ENCODE measurements around the gene RSPRY1. TPM values are rescaled to one million over a fixed set of nuclear protein-coding genes. Genes with fewer than 3 reads are reported as not detected.

RSPRY1 gene
- total RNA-seq, 4 donors from 2014 or later = 13.7 to 27.2 (median 23.1) TPM

DNA sequence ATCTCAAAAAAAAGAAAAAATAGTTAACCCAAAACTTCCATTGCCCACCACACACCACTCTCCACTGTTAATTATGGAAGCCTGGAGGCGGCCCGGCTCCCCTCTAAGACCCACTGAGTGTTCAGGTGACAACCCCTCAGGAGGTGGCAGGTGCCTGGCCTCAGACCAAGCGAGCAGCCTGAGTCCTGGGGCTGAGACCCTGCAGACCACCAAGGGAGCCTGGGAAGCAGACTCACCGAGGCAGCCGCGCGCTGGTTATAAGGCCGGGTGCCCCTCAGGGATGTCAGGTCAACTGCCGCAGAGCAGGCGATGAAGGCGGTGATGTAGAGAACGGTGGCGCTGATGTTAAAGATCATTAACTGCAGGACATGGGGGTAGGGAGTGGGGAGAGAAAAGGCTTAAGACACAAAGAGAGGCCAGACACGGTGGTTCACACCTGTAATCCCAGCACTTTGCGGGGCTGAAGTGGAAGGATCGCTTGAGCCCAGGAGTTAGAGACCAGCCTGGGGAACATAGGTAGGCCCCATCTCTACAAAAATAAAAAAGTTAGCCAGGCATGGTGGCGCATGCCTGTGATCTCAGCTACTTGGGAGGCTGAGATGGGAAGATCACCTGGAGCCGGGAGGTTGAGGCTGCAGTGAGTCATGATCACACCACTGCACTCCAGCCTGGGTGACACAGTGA lies 72.2 kb downstream of the RSPRY1 start:
- Histone ChIP-seq H3K27ac (peak overlapping the region in 1 of 4 donors; percentile 82), H3K27me3 (no peaks in the 10 kb centered on the region), H3K4me1 (peaks cover 12 to 94% (median 27%) of the 10 kb centered on the region in 3 donors), H3K9me3 (no peaks in the 10 kb centered on the region), H3K36me3 (peaks cover 0 to 52% (median 0%) of the 10 kb centered on the region in 3 donors), H3K4me3 (no peak overlapping the region)
- WGBS, 2 donors = 93 to 95% methylated on average over 6 to 17 of the region's 18 CpGs
- no peak for TF ChIP-seq POLR2A (IDR thresholded peaks at IDR 0.05)
- TF ChIP-seq, protein P1, sequence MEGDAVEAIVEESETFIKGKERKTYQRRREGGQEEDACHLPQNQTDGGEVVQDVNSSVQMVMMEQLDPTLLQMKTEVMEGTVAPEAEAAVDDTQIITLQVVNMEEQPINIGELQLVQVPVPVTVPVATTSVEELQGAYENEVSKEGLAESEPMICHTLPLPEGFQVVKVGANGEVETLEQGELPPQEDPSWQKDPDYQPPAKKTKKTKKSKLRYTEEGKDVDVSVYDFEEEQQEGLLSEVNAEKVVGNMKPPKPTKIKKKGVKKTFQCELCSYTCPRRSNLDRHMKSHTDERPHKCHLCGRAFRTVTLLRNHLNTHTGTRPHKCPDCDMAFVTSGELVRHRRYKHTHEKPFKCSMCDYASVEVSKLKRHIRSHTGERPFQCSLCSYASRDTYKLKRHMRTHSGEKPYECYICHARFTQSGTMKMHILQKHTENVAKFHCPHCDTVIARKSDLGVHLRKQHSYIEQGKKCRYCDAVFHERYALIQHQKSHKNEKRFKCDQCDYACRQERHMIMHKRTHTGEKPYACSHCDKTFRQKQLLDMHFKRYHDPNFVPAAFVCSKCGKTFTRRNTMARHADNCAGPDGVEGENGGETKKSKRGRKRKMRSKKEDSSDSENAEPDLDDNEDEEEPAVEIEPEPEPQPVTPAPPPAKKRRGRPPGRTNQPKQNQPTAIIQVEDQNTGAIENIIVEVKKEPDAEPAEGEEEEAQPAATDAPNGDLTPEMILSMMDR (IDR thresholded peaks at IDR 0.05) = no peak
- intact Hi-C loops (cut with DNase I) = no loop called here
- DNase-seq = no peak

DNA sequence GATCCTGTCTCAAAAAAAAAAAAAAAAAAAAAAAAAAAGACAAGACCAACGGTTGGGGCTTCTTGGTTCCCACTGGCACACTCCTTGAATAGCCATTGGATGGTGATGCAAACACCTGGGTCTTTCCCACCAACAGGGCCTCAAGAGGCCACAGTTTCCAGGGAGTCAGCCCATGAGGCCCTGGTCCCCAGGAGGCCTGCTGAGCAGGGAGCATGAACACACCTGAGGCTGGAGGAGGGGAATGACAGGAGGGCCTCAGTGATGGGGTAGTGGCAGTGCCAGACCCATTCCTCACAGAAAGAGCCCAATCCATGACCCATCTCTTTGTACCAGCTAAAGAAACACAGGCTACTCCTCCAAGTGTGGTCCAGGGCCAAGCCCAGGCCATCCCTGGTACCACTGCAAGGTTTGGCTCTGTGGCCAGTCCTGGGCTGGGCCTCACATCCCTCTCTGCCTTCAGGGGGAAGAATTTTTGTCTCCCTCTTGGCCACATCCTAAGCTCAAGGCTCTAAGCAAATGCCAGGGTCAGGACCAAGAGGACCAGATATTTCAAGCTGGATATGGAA lies 72.9 kb downstream of the RSPRY1 start:
- 64 to 67% methylated on average over 1 of the region's 1 CpG for WGBS, 2 donors
- peak overlapping the region in 2 of 4 donors; percentile 19 to 87 for H3K27ac ChIP-seq

DNA sequence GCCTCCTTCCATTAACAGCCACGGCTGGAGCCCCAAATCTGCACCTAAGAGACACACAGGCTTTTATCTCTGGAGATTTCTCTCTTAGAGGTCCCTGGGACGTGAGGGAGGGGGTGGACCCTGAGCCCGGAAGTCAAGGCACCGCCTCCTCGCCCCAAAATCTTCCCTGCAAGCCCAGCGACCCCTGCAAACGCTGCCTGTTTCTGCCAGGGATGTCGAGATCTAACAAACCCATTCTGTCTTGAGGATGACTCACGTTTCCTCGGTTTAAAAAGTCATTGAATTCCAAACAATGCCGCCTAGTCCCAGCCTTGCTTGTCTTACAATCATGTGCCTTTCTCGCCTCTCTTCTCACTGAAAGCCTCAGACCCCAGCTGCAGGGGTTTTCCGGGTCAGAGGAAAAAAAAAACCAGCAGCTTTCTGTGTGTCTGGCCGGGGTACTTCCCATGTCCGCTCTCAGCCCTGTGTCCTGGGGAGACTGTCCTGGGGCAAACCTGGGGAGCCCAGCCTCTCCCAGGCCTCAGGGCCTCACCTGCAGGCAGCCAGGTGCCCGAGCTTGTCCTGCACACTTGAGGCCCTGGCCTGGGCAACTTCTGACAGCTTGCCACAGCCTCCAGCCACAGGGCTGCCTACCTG lies 74.3 kb downstream of the RSPRY1 start:
- H3K9me3 ChIP-seq = no peaks in the 10 kb centered on the region

More for the DNA sequence above, 72.9 kb downstream of the RSPRY1 start:
- TF ChIP-seq POLR2A (IDR thresholded peaks at IDR 0.05) = no peak
- TF ChIP-seq, protein P1 (IDR thresholded peaks at IDR 0.05) = no peak
- intact Hi-C loops (cut with DNase I) = no loop called here
- Histone ChIP-seq H3K27me3 (no peaks in the 10 kb centered on the region), H3K4me1 (peaks cover 17 to 94% (median 34%) of the 10 kb centered on the region in 3 donors), H3K36me3 (peaks cover 0 to 46% (median 0%) of the 10 kb centered on the region in 3 donors), H3K4me3 (no peak overlapping the region), H3K9me3 (no peaks in the 10 kb centered on the region)
- no peak for DNase-seq

DNA sequence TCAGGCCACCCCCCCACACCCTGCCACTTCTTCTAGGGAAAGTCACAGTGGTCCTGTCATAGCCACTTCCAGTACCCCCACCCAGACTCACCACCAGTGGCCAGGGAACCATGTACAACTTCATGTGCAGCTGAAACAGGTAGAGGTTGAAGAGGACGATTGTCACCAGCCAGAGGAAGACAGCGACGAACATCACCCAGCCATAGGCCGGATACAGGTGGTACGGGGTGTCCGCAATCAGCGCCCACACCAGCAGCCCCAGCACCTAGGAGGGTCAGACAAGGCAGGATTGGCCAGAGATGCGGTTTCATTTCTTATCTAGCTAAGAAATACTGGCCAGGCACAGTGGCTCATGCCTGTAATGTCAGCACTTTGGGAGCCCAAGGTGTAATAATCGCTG lies 75.7 kb downstream of the RSPRY1 start:
- WGBS, 2 donors = 93% methylated on average over 2 of the region's 9 CpGs; no CpG with 5 or more reads in 1 of the 2 donors
- peak overlapping the region in 3 of 4 donors; percentile 82 to 92 (median 87) for H3K27ac ChIP-seq
- intact Hi-C loops (cut with DNase I) = no loop called here
- H3K4me1 ChIP-seq = peaks cover 30 to 96% (median 54%) of the 10 kb centered on the region in 3 donors
- H3K27me3 ChIP-seq = no peaks in the 10 kb centered on the region
- H3K9me3 ChIP-seq = no peaks in the 10 kb centered on the region
- H3K36me3 ChIP-seq = peaks cover 0 to 18% (median 0%) of the 10 kb centered on the region in 3 donors
- TF ChIP-seq, protein P1 (IDR thresholded peaks at IDR 0.05) = no peak
- no peak overlapping the region for H3K4me3 ChIP-seq
- DNase-seq = no peak

More for the DNA sequence above, 74.3 kb downstream of the RSPRY1 start:
- H3K27me3 ChIP-seq = no peaks in the 10 kb centered on the region
- intact Hi-C loops (cut with DNase I) = no loop called here
- peak overlapping the region in 1 of 4 donors; percentile 34 for H3K4me3 ChIP-seq
- WGBS, 2 donors = 10 to 14% methylated on average over 12 to 13 of the region's 16 CpGs
- H3K27ac ChIP-seq = peak overlapping the region; percentile 73 to 92 (median 84)
- peaks cover 30 to 94% (median 48%) of the 10 kb centered on the region in 3 donors for H3K4me1 ChIP-seq
- no peak for TF ChIP-seq POLR2A (IDR thresholded peaks at IDR 0.05)
- TF ChIP-seq, protein P1 (IDR thresholded peaks at IDR 0.05) = no peak
- no peak for DNase-seq
- peaks cover 0 to 32% (median 0%) of the 10 kb centered on the region in 3 donors for H3K36me3 ChIP-seq
